Activated naive CD8-positive, alpha-beta T cell treated with anti-CD3 and anti-CD28 coated beads for 36 hours (primary cell): Measurements from ENCODE around the gene CFAP20. TPM values are rescaled to one million over a fixed set of nuclear protein-coding genes. Genes with fewer than 3 reads are reported as not detected.
"Not testable (repeated sequence)": the region's sequence is repeated elsewhere in the genome, so short reads cannot be mapped to it uniquely, and the experiment has no call there.

Experiments used
- DNase-seq: peaks from one replicate; pipeline ENCODE4 v3.0.0; 2021
- H3K27ac Mint-ChIP-seq: one replicate; pipeline ENCODE4 v1.8.0; 2022; ENCODE audit warnings: mild to moderate bottlenecking, moderate library complexity, mixed read lengths
- H3K27me3 Mint-ChIP-seq: one replicate; pipeline ENCODE4 v1.8.0; 2022; ENCODE audit warnings: mild to moderate bottlenecking, mixed read lengths
- H3K36me3 Mint-ChIP-seq: one replicate; pipeline ENCODE4 v1.8.0; 2021; ENCODE audit warnings: mild to moderate bottlenecking, mixed read lengths
- H3K4me1 Mint-ChIP-seq: one replicate; pipeline ENCODE4 v1.8.0; 2021; ENCODE audit warnings: mixed read lengths
- H3K4me3 Mint-ChIP-seq: one replicate; pipeline ENCODE4 v1.8.0; 2022; ENCODE audit warnings: mild to moderate bottlenecking, moderate library complexity, mixed read lengths
- H3K9me3 Mint-ChIP-seq: one replicate; pipeline ENCODE4 v1.8.0; 2022; ENCODE audit warnings: mixed read lengths
- total RNA-seq, 2 experiments: library from RNA; stranded (reverse); gene quantifications; one replicate each; pipeline ENCODE4 v1.2.3, GENCODE V29; 2021

CFAP20 gene
- total RNA-seq, 2 experiments from 2014 or later: 57.6 to 59.3 TPM

DNA sequence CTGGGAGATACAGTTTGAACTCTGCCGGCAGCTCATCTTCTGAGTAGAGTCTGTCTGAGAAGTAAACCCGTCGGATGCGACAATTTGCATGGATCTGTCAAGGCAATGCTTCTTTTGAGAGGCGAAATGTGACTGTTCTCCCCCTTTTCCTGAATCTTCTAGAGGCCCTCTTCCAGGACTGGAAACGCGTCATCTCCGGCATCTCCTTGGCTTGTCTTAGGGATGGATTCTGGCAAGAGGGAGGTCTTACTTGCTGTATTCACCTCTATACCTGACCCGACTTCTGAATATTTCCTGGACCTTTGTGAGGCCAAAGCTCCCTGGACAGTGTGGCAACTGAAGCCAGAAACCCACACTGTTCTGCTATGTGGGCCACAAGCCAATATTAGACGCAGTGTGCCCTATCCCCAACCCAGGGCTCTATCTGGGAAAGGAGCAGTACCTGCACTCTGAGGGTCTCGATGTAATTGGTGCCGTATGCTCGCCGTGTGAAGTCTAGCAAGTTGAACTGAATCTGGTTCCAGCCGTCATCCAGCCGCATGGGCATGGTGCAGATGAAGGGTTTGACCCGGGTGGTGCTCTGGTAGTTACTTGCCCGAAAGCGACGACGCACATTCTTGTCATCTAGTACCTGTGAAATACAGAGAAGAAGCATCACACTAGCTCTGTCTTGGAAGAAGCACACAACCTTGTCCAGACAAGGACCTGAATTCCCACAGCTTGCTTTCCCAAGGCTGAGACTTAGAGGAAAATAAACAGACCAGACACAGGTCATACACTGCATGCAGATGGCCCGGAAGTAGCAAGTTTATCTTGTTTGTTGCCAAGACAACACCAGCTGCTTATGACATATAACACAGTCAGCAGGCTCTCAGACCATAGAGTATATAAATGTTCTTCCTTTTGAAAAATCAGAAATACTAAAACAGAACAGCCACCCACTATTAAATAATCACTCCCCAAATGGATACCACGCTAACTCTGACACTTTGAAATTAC is 14.1 kb downstream of the CFAP20 start:
- no peaks in the 10 kb centered on the region for H3K9me3 Mint-ChIP-seq

DNA sequence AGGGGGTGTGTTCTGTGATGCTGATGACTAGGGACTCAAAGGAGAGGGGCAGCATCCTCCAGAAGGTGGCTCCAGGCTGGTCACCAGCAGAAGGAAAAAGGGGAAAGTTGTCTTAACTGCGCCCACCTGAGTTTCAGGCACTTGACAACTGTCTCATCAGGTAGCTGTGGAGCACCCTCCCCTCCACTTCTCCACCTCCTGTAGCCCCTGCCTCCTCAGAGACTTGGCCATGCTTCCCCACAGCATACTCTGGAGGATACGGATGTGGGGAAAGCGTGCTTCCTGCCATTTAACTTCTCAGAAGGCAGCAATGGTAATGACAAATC is 17.9 kb downstream of the CFAP20 start:
- Mint-ChIP-seq H3K36me3 (peaks cover 31% of the 10 kb centered on the region), H3K9me3 (no peaks in the 10 kb centered on the region), H3K4me1 (no peaks in the 10 kb centered on the region), H3K4me3 (no peak overlapping the region), H3K27me3 (no peaks in the 10 kb centered on the region), H3K27ac (no peak overlapping the region)
- DNase-seq: no peak

More for the DNA sequence above, 14.1 kb downstream of the CFAP20 start:
- Mint-ChIP-seq H3K36me3 (peaks cover 31% of the 10 kb centered on the region), H3K4me3 (no peak overlapping the region), H3K4me1 (peaks cover 3% of the 10 kb centered on the region), H3K27me3 (no peaks in the 10 kb centered on the region), H3K27ac (no peak overlapping the region)
- DNase-seq: no peak

DNA sequence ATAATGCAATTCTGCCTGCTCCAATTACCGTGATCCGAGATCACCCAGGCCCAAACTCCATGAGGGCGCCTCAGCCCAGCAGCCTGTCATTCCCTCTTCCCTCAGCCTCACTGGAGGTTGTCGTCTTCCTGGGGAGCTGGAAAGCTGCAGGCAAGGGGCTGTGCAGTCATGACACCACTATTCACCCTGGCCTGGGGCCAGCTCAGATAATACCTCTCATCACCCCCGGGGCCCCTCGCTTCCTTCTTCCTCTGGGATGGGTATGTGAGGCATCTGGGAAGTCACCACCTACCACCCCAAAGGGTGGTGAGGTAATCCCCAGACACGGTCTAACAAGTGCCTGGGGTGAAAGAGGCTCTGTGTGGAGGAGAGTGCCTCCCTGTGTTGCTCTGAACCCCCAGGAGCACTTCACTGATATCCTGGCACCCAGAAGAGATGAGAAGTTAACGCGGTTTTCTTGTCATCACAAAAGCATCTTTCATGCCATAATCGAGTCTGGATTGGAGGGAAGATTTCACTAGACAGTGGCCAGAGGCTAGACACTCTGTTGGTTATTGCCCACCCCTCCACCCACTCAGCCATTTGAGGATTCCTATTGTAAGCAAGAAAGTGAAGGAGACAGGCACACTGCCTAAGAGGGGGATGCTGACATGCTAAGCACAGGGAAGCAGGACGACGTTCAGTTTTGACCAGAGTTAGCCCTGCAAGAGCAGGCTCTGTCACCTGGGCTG is 18.4 kb downstream of the CFAP20 start:
- Mint-ChIP-seq H3K4me3 (no peak overlapping the region), H3K9me3 (no peaks in the 10 kb centered on the region), H3K27me3 (no peaks in the 10 kb centered on the region), H3K27ac (no peak overlapping the region), H3K4me1 (no peaks in the 10 kb centered on the region), H3K36me3 (peaks cover 31% of the 10 kb centered on the region)
- no peak for DNase-seq

DNA sequence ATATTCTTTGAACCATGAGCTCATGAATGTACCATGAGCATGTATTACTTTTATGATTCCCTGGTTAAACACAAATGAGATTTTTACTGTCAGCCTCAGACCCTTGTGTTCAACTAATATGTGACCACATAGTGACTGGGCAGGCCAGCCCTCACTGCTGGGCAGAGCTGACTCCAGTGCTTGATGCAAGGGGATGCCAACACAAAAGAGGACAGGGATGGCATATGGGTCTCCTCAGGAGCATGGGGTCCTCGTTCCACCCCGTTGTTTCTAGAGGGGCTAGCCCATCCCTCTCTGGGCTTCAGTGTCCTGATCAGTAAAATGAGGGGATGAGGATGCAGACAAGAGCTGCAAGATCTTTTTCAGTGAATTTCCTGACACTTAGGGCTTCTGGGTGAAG is 19.3 kb downstream of the CFAP20 start:
- Mint-ChIP-seq H3K27me3 (no peaks in the 10 kb centered on the region), H3K27ac (no peak overlapping the region), H3K9me3 (no peaks in the 10 kb centered on the region), H3K36me3 (peaks cover 25% of the 10 kb centered on the region), H3K4me1 (no peaks in the 10 kb centered on the region), H3K4me3 (no peak overlapping the region)
- no peak for DNase-seq

DNA sequence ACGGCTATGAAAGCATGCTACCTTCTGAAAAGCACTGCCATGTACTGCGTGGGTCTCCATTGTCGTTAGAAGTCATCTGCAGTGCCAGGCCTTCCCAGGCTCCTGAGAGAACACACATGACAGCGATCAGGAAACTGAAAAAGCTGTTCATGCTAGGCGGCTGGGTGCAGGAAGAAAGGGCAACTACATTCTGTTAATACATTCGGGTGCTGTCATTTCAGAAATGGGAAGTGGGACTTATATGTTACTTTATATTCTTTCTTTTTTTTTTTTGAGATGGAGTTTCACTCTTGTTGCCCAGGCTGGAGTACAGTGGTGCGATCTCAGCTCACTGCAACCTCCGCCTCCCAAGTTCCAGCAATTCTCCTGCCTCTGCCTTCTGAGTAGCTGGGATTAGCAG is 19.9 kb downstream of the CFAP20 start:
- DNase-seq: no peak
- Mint-ChIP-seq H3K4me3 (no peak overlapping the region), H3K27ac (no peak overlapping the region), H3K36me3 (peaks cover 20% of the 10 kb centered on the region), H3K4me1 (no peaks in the 10 kb centered on the region), H3K27me3 (no peaks in the 10 kb centered on the region), H3K9me3 (no peaks in the 10 kb centered on the region)

DNA sequence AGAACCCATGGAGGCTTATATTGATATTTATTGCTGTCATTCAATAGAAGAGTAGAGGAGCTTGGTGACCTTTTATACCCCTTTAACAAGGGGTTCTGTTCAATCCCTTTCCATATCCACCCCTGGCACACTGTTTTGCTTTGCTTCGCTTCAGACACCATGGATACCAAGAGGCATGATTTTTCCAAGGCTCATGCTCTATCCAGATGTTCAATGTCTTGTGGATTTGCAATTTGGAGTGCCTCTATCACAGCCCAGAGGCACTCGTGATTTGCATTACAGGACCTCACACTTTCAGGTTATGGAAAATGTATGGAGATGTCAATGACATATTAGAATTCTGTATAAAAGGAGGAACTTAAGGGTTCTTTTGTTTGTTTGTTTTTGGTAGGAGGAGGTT is 21.5 kb downstream of the CFAP20 start:
- H3K27ac Mint-ChIP-seq: no peak overlapping the region
- no peaks in the 10 kb centered on the region for H3K27me3 Mint-ChIP-seq
- peaks cover 5% of the 10 kb centered on the region for H3K36me3 Mint-ChIP-seq
- DNase-seq: no peak
- H3K9me3 Mint-ChIP-seq: no peaks in the 10 kb centered on the region
- H3K4me3 Mint-ChIP-seq: no peak overlapping the region
- H3K4me1 Mint-ChIP-seq: no peaks in the 10 kb centered on the region

DNA sequence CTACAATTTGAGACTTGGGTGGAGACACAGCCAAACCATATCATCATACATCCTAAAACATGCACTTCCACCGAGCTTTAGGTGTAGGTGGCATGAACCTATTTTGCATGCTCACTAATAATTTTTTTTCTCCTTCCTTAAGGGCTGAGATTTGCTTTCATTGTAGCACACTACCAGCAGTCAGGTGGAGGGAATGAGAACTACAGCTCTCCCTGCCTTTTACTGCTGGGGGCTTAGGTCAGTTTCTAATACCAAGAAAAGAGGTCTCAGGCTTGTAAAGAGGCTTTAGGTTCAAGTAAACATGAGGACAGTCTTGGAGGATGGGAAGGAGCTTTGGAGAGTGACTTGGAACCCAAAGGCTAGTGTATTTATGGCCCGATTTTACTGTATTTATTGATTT is 22.0 kb downstream of the CFAP20 start:
- Mint-ChIP-seq H3K4me3 (no peak overlapping the region), H3K4me1 (no peaks in the 10 kb centered on the region), H3K27me3 (no peaks in the 10 kb centered on the region)

DNA sequence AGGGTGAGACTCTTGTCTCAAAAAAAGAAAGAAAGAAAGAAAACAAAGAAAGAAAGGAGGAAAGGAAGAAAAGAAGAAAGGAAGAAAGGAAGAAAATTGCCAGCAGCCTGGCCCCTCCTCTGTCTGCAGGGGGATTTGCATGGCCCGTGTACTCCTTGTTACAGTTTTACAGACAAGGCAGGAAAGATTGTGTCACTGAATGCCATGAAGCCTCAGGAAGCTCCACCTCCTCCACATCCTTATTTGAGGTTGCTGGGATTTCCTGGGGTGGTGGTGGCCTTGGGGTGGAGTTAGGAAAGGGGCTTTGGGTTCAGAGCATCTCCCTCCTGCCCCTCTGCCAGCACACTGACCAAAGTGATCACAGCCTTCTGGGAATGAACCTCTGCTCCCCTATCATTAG is 23.6 kb downstream of the CFAP20 start:
- Mint-ChIP-seq H3K27ac (no peak overlapping the region), H3K4me3 (no peak overlapping the region), H3K36me3 (no peaks in the 10 kb centered on the region), H3K9me3 (no peaks in the 10 kb centered on the region), H3K4me1 (no peaks in the 10 kb centered on the region), H3K27me3 (no peaks in the 10 kb centered on the region)
- DNase-seq: no peak

More for the DNA sequence above, 22.0 kb downstream of the CFAP20 start:
- no peak for DNase-seq
- Mint-ChIP-seq H3K27ac (no peak overlapping the region), H3K9me3 (no peaks in the 10 kb centered on the region), H3K36me3 (peaks cover 3% of the 10 kb centered on the region)

DNA sequence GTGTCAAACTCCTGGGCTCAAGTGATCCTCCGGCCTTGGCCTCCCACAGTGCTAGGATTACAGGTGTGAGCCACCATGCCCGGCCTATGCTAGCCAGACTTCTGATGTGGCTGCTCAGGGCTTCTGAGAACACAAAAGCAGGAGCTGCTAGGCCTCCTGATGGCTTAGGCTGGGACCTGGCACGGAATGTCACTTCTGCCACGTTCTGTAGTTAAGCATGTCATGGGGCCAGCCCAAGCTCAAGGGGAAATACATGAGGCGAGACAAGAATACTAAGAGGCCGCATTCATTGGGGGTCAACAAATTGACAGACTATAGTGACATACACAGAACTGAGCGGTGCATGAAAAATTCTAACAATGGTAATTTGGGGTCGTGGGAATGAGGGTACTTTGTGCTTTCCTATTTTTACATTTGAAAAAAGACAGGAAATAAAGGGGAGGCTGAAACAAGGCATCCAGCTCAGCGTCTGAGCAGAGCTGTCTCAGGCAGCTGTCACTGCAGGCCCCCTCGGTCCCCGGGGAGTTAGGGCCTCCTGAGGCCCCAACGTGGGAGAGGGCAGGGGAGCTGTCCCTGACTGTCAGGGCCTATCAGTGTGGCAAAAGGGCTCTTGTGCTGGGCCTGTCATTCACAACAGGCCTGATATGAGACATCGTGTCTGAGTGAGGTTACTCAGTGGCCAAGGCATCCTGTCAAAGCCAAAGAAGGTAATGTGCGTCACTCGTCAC is 26.4 kb downstream of the CFAP20 start:
- H3K9me3 Mint-ChIP-seq: no peaks in the 10 kb centered on the region
- no peak overlapping the region for H3K27ac Mint-ChIP-seq
- H3K4me1 Mint-ChIP-seq: peaks cover 2% of the 10 kb centered on the region
- H3K36me3 Mint-ChIP-seq: no peaks in the 10 kb centered on the region
- no peaks in the 10 kb centered on the region for H3K27me3 Mint-ChIP-seq
- H3K4me3 Mint-ChIP-seq: no peak overlapping the region
- DNase-seq: no peak

DNA sequence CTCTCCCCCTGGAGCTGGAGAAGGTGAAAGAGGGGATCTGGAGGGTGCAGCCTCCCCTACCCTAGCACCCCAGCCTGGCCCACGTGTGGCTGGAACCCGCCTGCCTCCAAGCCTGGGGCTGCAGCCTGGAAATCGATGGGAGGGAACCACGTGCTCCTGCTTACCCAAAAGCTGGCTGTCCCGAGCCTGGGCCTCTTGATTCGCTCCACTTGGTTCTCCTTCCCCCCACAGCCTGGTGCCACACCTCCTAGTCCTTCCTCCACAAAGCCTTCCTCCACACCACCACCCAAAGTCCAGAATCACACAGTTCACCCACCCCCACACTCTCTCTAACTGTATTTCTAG is 29.3 kb downstream of the CFAP20 start:
- no peak overlapping the region for H3K27ac Mint-ChIP-seq
- H3K4me1 Mint-ChIP-seq: peaks cover 2% of the 10 kb centered on the region
- no peaks in the 10 kb centered on the region for H3K9me3 Mint-ChIP-seq
- no peaks in the 10 kb centered on the region for H3K36me3 Mint-ChIP-seq
- H3K27me3 Mint-ChIP-seq: no peaks in the 10 kb centered on the region
- DNase-seq: no peak
- no peak overlapping the region for H3K4me3 Mint-ChIP-seq

DNA sequence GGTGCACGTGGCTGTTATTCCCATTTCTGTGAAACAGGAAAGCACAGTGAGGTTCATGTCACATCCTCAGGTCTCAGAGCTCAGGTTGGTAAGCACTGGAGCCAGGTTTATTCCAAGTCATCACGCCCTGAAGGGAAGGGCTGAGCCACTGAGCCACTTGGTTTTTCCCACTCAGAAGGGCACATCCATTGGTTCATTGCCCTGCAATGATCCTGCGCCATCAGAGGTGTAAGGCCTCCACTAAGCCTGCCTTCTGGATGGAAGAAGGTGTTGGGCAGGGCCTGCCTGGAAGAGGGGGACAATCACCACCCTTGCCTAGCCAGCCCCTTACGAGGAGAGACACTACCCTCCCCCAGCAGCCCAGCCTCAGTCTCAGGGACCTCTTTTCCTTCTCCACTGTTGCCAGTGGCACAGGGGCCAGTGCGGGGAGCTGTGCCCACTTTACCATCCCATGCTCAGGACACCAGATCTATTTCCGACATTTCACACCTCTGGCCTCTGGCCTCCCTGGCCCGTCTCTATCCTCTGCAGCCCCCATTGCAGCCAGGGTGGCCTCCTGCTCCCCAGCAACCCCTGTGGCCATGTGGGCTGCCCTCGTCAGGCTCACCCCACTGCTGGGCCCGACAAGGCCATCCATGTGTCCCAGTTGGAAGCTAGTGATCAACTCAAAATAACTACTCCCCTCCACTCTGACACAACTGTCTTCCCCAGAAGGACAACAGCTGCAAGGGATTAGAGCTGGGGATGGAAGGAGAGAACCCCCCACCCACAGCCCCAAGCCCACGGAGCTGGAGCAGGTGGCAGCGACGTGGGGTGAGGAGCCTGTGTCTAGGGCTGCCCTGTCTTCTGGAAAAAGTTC is 29.9 kb downstream of the CFAP20 start:
- DNase-seq: no peak
- H3K36me3 Mint-ChIP-seq: no peaks in the 10 kb centered on the region
- H3K27me3 Mint-ChIP-seq: no peaks in the 10 kb centered on the region
- peaks cover 2% of the 10 kb centered on the region for H3K4me1 Mint-ChIP-seq
- H3K27ac Mint-ChIP-seq: no peak overlapping the region
- no peaks in the 10 kb centered on the region for H3K9me3 Mint-ChIP-seq
- no peak overlapping the region for H3K4me3 Mint-ChIP-seq

DNA sequence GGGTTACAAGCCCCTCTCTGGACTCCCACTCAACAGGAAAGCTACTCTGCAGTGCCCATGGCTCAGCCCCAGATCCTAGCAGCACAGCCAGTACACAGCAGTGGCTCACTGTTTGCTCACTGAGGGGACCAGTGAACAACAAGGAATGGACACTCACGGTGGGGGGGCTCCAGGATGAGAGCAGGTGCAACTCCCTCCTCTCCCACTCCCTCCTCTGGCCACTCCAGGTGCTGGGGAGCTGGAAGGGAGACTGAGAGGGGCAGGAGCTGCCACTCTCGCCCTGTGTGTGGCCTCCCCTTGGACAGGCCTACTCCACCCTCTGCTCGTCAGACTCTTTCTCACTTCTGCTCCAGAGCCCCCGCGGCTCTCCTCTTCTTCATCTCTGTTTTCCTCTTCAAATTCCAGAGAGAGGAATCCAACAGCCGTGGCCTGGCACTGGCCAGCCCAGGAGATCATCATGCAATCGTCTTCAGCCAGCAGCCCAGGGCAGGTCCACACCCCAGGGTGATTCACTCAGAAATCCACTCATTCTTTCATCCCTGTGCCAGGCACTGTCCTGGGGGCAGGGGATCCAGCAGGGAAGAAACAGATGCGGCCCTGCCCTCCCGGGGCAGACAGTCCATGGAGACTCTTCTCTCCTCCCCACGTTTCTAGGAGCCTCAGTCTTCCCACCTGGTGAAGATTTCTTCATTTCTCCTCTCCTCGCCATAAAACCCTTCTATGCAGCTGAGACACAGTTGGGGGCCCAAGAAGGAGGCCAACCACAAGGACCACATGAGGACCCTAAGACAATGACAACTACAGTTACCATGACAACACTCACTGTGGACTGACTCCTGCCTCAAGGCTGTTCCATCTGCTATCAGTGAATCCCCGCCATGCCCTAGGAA is 30.7 kb downstream of the CFAP20 start:
- no peaks in the 10 kb centered on the region for H3K36me3 Mint-ChIP-seq
- H3K27ac Mint-ChIP-seq: no peak overlapping the region
- no peak for DNase-seq
- no peak overlapping the region for H3K4me3 Mint-ChIP-seq
- H3K4me1 Mint-ChIP-seq: peaks cover 2% of the 10 kb centered on the region
- H3K9me3 Mint-ChIP-seq: no peaks in the 10 kb centered on the region
- no peaks in the 10 kb centered on the region for H3K27me3 Mint-ChIP-seq

DNA sequence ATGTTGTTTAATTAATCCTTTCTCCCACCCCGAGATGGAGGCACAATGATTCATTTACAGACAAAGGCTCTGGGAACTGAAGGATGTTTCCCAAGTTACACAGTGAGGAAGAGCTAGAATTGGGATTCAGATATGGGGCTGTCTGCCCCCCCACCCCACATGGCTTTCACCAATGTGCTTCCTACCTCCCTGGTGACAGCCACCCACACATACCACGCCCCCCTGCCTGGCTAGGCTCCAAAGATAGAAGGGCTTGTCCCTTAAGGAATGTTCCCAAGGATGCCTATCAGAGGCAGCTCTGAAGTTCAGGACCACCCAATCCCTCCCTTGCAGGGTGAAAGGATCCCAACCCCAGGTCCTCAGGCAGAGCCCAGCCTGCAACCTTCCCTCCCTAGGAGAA is 32.9 kb downstream of the CFAP20 start:
- DNase-seq: no peak
- H3K27ac Mint-ChIP-seq: no peak overlapping the region
- H3K4me3 Mint-ChIP-seq: no peak overlapping the region
- no peaks in the 10 kb centered on the region for H3K36me3 Mint-ChIP-seq
- H3K4me1 Mint-ChIP-seq: peaks cover 2% of the 10 kb centered on the region
- no peaks in the 10 kb centered on the region for H3K27me3 Mint-ChIP-seq
- no peaks in the 10 kb centered on the region for H3K9me3 Mint-ChIP-seq

DNA sequence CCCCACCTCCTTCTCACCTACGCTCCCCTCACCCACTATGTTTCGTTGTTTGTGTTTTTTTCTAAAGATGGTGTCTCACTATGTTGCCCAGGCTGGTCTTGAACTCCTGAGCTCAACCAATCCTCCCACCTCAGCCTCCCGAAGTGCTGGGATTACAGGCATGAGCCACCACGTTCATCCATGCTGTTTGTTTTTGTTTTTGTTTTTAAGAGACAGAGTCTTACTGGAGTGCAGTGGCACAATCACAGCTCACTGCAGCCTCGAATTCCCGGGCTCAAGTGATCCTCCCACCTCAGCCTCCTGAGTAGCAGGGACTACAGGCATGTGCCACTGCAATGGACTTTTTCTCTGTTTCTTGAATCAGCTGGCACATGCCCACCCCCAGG is 33.6 kb downstream of the CFAP20 start:
- not testable (repeated sequence) for H3K27ac Mint-ChIP-seq, H3K4me3 Mint-ChIP-seq, H3K4me1 Mint-ChIP-seq, DNase-seq, H3K36me3 Mint-ChIP-seq, H3K27me3 Mint-ChIP-seq, H3K9me3 Mint-ChIP-seq
